ENCODE measurements around the gene FRYL.
"Not testable (repeated sequence)": the region's sequence is repeated elsewhere in the genome, so short reads cannot be mapped to it uniquely, and the experiment has no call there.

Gene FRYL

DNA sequence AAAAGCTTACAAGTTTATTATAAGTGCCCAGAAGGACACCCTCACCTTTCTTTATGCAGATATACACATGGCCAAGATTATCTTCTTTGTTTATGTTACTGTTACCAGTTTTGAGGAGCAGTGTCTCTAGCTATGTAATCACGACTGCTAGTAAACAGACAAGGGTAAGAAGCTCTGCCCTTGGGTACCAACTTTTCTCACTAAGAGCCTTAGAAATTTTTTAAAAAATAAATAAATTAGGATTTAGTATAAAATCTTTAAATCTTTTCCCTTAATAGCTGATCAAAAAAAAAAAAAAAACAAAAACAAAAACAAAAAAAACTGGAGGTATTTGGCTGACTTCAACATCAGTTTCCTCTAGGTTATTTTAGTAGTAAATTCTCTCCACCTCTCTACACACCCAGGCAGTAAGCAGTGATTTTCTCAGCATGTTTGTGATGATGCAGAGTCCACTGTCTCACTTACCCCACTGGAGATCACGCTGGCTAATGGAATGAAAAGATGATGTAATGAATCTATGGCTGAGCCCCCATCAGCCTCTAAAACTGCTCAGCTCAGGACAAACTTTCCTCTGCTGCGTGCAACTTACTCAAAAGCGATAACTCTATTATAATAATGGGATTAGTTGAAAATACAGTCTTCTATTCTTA, 125.9 kb downstream of the FRYL start:
- Mint-ChIP-seq H3K27me3 (no peaks in the 10 kb centered on the region), H3K36me3 (ENCODE audit: low read depth) (peaks cover 10% of the 10 kb centered on the region), H3K4me1 (ENCODE audit: low read depth) (peaks cover 47% of the 10 kb centered on the region), H3K9me3 (no peaks in the 10 kb centered on the region), H3K4me3 (peak overlapping the region; percentile 33), H3K27ac (peak overlapping the region; percentile 53)
- DNase-seq = no peak

DNA sequence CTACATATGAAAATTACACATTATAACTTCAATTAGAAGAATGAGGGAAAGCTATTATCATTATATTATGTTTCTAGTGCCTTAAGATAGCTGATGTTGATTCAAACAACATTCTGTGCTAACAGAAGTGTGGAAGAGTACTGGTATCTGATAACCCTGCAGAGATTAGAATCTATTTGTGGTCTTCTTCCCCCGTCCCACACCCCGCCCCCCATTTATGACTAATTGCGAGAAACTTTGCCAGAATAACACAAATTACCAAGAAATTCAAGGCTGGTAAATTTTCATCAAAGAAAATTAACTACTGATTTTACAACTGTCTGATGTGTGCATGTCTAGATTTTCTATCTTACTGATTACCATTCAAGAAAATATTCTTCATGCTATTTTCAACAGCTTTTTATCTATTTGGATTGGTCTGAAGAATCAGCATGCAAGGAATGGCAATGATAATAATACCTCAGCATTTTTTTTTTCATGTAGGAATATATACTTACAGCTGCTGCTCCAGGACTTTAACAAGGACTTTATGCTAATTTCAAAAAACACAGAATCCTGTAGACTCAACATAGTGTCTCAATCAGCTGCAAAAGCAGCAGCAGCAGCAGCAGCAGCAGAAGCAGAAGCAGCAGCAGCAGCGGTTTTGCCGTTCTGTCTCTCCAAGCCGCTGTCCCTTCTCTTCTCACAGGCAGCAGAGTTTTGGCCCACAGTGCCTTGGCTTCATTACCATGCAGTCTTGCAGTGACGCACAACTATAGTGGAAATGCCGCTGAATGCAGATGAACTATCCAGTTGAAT, 126.7 kb downstream of the FRYL start:
- peak overlapping the region; percentile 20 for H3K4me3 Mint-ChIP-seq
- peak overlapping the region; percentile 53 for H3K27ac Mint-ChIP-seq
- H3K9me3 Mint-ChIP-seq = no peaks in the 10 kb centered on the region
- no peaks in the 10 kb centered on the region for H3K27me3 Mint-ChIP-seq
- peaks cover 47% of the 10 kb centered on the region for H3K4me1 Mint-ChIP-seq (ENCODE audit: low read depth)
- peaks cover 7% of the 10 kb centered on the region for H3K36me3 Mint-ChIP-seq (ENCODE audit: low read depth)
- DNase-seq = peak; percentile 56

DNA sequence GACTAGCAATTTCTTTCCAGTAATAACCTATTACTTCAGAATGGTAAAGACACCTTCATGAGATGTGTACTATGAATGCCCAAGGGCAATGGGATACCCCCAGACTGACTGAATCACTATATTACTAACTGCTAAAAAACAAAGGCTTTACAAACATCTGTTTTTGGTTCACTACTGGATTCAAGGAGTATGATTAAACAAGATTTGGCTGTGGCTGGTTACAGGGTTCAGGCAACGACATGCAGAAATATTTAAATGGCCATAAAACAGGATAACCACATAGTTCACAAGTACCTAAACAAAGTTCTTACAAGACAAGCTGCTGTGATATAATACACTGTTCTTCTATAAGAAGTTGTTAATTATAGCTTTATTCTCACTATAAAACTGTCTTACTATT, 128.2 kb downstream of the FRYL start:
- no peak overlapping the region for H3K27ac Mint-ChIP-seq
- no peak for DNase-seq
- H3K4me3 Mint-ChIP-seq = no peak overlapping the region
- no peaks in the 10 kb centered on the region for H3K27me3 Mint-ChIP-seq
- peaks cover 7% of the 10 kb centered on the region for H3K36me3 Mint-ChIP-seq (ENCODE audit: low read depth)
- peaks cover 55% of the 10 kb centered on the region for H3K4me1 Mint-ChIP-seq (ENCODE audit: low read depth)
- H3K9me3 Mint-ChIP-seq = no peaks in the 10 kb centered on the region

DNA sequence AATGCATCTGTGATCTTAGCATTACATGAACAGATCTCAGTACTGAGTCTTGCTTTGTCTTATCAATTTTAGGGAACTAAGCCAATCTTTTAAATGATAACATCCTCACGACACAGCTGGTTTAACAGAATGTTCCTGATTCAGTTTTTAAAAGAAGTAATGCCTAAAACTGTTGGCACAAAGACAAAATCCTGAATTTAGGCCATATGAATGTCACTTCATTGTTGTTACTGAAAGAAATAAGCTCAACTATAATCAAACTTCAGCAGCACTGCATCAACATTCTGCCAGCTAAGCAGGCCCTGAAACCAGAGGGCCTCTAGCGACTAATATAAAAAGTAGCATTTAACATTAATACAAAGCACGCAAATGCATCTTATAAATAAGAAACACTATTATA, 130.6 kb downstream of the FRYL start:
- H3K36me3 Mint-ChIP-seq (ENCODE audit: low read depth) = peaks cover 7% of the 10 kb centered on the region
- DNase-seq = no peak
- no peaks in the 10 kb centered on the region for H3K9me3 Mint-ChIP-seq
- no peak overlapping the region for H3K4me3 Mint-ChIP-seq
- H3K27me3 Mint-ChIP-seq = no peaks in the 10 kb centered on the region
- H3K27ac Mint-ChIP-seq = no peak overlapping the region
- H3K4me1 Mint-ChIP-seq (ENCODE audit: low read depth) = peaks cover 51% of the 10 kb centered on the region

DNA sequence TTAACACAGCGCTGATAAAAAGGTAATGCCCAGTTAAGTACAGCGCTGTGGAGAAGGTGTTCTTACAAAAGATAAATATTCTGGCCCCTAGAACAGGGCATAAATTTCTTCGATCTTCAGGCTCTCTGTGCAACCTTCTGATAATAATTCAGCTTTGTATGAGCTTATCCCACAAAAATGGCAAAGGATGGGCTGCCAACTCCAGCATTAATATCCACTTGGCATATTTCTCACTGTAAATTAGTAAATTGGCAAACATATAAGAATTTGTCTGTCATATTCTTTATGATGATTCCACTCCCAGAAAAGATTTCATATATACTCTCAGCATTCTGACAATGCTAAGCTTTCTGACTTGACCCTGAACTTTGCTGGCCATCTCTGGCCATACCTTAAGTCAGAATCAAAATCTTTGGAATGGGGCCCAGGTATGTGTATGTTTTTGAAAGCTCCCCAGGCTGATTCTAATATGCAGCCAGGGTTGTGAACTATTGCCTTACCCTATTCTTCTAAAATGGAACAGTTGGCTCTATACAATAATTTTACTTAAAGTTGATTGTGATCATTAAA, 134.8 kb downstream of the FRYL start:
- DNase-seq = no peak
- Mint-ChIP-seq H3K36me3 (ENCODE audit: low read depth) (no peaks in the 10 kb centered on the region), H3K4me1 (ENCODE audit: low read depth) (peaks cover 45% of the 10 kb centered on the region), H3K27me3 (no peaks in the 10 kb centered on the region), H3K27ac (no peak overlapping the region), H3K4me3 (no peak overlapping the region), H3K9me3 (no peaks in the 10 kb centered on the region)

DNA sequence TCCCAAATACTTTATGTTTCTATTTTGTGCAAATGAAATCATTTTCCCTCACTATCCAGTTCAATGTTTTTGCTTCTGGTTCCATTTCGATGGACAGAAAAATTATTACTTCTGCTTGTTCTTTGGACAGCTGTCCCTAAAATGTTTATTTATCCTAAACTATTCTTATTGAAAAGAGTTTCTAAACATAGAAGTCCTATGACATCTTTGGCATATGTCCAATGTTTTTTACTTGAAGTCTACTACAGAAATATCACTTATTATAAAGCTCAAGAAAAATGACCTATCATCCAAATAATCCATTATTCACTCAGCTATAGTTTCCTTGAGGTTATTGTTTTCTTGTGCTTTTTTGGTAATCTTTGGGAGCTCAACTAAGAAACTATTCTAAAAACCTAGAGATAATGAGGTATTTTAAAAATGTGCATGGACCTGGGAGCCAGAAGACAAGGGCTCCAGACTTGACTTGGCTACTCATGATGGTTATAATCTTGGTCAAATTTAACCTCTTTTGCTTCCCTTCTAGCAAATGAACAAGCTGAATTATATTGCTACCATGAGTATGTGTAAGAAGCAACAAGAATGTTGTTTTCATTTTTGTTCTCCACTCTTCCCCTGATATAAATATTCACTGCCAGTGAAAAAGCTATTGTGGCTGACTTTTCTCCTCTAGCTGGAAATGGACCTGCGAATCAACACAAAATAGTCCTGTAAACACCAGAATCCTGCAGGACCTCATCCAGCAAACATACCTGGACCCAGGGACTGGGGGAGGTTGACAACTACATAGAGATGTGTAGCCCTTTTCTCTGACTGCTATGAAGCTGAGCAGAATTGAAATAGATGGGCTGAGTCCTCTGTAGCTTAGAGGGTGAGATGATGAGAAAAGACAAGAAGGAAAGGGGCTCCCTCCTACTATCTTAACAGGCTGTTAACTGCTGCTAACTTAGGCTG, 137.4 kb downstream of the FRYL start:
- H3K27me3 Mint-ChIP-seq = no peaks in the 10 kb centered on the region
- no peak overlapping the region for H3K27ac Mint-ChIP-seq
- peaks cover 2% of the 10 kb centered on the region for H3K9me3 Mint-ChIP-seq
- peaks cover 11% of the 10 kb centered on the region for H3K36me3 Mint-ChIP-seq (ENCODE audit: low read depth)
- H3K4me1 Mint-ChIP-seq (ENCODE audit: low read depth) = peaks cover 50% of the 10 kb centered on the region
- H3K4me3 Mint-ChIP-seq = no peak overlapping the region
- DNase-seq = no peak

DNA sequence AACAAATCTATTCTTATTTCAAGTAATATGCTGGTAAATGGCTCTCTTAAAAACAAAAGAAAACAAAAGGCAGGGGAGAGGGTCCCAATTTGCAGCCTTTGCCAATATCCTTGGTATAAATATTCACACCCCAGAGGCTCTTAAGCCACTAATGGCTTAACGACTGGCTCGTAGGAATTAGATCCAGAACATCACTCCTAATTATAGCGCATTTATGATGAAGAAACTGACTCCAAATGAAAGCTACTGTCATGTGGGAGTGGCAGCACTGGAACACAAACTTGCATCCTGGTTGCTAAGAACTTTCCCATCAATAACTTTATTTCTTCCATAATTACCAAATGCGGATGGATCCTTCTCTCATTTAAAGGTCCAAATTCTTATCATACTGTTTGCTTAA, 138.7 kb downstream of the FRYL start:
- no peak for DNase-seq
- Mint-ChIP-seq H3K27ac (no peak overlapping the region), H3K27me3 (no peaks in the 10 kb centered on the region), H3K9me3 (peaks cover 2% of the 10 kb centered on the region), H3K36me3 (ENCODE audit: low read depth) (peaks cover 11% of the 10 kb centered on the region), H3K4me3 (no peak overlapping the region), H3K4me1 (ENCODE audit: low read depth) (peaks cover 45% of the 10 kb centered on the region)

DNA sequence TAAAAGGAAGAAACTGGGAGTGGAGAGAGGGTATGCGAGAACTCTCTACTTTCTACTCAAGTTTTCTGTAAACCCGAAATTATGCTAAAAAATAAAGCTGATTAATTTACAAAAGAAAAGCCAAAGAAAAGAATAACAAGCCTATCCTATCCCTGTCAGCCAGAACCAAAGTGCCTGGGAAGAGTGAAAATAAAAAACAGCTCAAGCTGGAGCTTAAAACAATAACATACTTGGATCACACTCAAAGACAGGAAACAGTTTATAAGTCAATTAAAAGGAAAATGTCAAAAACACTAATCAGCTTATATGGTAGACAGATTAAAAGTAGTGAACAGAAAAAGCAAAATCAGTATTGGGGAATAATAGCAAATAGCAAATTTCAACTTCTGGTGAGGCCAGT, 139.4 kb downstream of the FRYL start:
- DNase-seq = no peak
- peaks cover 2% of the 10 kb centered on the region for H3K9me3 Mint-ChIP-seq
- H3K27ac Mint-ChIP-seq = no peak overlapping the region
- peaks cover 11% of the 10 kb centered on the region for H3K36me3 Mint-ChIP-seq (ENCODE audit: low read depth)
- peaks cover 47% of the 10 kb centered on the region for H3K4me1 Mint-ChIP-seq (ENCODE audit: low read depth)
- H3K27me3 Mint-ChIP-seq = no peaks in the 10 kb centered on the region
- no peak overlapping the region for H3K4me3 Mint-ChIP-seq

DNA sequence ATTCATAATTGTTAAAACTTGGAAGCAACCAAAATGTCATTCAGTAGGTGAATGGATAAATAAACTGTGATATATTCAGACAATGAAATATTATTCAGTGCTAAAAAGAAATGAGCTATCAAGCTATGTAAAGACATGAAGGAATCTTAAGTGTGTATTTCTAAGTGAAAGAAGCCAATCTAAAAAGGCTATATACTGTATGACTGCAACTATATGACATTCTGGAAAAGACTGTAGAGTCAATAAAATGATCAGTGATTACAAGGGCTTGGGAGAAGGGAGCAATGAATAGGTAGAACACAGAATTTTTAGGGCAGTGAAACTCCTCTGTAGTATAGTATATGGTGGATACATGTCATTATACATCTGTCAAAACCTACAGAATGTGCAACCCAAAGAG, 139.9 kb downstream of the FRYL start:
- Mint-ChIP-seq H3K9me3 (peaks cover 2% of the 10 kb centered on the region), H3K4me3 (no peak overlapping the region), H3K27ac (no peak overlapping the region), H3K27me3 (no peaks in the 10 kb centered on the region), H3K36me3 (ENCODE audit: low read depth) (peaks cover 11% of the 10 kb centered on the region), H3K4me1 (ENCODE audit: low read depth) (peaks cover 47% of the 10 kb centered on the region)
- DNase-seq = no peak

DNA sequence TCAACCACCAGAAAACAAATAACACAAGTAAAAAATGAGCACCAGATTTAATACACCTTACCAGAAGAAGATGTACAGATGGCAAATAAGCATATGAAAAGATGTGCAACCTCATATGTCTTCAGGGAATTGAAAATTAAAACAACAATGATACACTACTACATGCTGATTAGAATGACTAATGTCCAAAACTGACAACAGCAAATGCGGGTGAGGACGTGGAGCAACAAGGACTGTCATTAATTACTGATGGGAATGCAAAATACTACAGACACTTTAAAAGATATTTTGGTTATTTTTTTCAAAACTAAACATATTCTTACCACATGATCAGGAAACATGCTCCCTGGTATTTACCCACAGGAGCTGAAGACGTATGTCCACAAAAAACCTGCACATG, 140.3 kb downstream of the FRYL start:
- no peak overlapping the region for H3K27ac Mint-ChIP-seq

DNA sequence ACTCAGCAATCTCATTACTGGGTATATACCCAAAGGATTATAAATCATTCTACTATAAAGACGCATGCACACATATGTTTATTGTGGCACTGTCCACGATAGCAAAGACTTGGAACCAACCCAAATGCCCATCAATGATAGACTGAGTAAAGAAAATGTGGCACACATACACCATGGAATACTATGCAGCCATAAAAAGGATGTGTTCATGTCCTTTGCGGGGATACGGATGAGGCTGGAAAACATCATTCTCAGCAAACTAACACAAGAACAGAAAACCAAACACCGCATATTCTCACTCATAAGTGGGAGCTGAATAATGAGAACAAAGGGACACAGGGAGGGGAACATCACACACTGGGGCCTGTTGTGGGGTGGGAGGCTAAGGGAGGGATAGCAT, 141.5 kb downstream of the FRYL start:
- DNase-seq, H3K9me3 Mint-ChIP-seq, H3K27me3 Mint-ChIP-seq, H3K27ac Mint-ChIP-seq, H3K4me3 Mint-ChIP-seq: not testable (repeated sequence)
- Mint-ChIP-seq H3K4me1 (ENCODE audit: low read depth) (peaks cover 47% of the 10 kb centered on the region), H3K36me3 (ENCODE audit: low read depth) (peaks cover 11% of the 10 kb centered on the region)

More for the DNA sequence above, 140.3 kb downstream of the FRYL start:
- H3K4me1 Mint-ChIP-seq (ENCODE audit: low read depth) = peaks cover 47% of the 10 kb centered on the region
- no peak for DNase-seq
- no peak overlapping the region for H3K4me3 Mint-ChIP-seq
- H3K9me3 Mint-ChIP-seq = peaks cover 2% of the 10 kb centered on the region
- H3K36me3 Mint-ChIP-seq (ENCODE audit: low read depth) = peaks cover 11% of the 10 kb centered on the region
- no peaks in the 10 kb centered on the region for H3K27me3 Mint-ChIP-seq

DNA sequence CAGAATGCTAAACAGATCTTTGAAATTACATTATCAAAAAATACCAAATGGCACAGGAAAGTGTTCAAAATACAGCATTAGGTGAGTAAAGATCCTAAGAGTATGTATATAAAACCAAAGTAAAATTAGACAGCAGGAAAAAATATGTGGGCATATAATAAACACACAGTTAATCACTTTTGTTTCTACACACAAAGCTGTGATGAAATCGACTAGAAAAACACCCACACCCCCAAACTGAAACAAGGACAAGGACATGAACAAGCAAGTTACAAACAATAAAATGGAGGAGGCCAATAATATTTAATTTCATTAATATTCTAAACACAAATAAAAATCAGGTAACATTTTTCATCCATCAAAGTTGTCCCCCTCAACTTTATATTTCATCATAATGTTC, 143.2 kb downstream of the FRYL start:
- H3K9me3 Mint-ChIP-seq = peaks cover 2% of the 10 kb centered on the region
- no peaks in the 10 kb centered on the region for H3K27me3 Mint-ChIP-seq
- no peak for DNase-seq
- no peak overlapping the region for H3K4me3 Mint-ChIP-seq
- no peak overlapping the region for H3K27ac Mint-ChIP-seq
- H3K36me3 Mint-ChIP-seq (ENCODE audit: low read depth) = peaks cover 11% of the 10 kb centered on the region
- peaks cover 34% of the 10 kb centered on the region for H3K4me1 Mint-ChIP-seq (ENCODE audit: low read depth)

DNA sequence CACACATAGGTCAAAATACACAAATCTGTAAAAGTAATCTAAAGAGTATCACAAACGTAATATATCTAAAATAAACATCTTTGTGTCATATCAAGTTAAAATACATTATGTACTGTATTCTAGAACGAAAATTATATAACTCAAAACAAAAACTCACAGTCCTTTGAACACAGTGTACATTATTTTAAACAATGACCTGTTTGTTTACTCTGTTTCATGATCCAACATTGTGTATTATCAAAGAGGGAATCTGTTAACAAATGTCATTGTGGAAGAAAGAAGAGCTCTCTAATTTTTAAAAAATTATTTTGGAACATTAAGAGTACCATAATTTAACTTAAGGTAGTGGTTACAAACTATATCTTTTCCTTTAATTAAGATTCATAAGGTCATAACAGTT, 144.1 kb downstream of the FRYL start:
- H3K27ac Mint-ChIP-seq = no peak overlapping the region
- no peak overlapping the region for H3K4me3 Mint-ChIP-seq
- H3K9me3 Mint-ChIP-seq = peaks cover 2% of the 10 kb centered on the region
- H3K27me3 Mint-ChIP-seq = no peaks in the 10 kb centered on the region
- H3K4me1 Mint-ChIP-seq (ENCODE audit: low read depth) = peaks cover 28% of the 10 kb centered on the region
- no peak for DNase-seq
- peaks cover 13% of the 10 kb centered on the region for H3K36me3 Mint-ChIP-seq (ENCODE audit: low read depth)

DNA sequence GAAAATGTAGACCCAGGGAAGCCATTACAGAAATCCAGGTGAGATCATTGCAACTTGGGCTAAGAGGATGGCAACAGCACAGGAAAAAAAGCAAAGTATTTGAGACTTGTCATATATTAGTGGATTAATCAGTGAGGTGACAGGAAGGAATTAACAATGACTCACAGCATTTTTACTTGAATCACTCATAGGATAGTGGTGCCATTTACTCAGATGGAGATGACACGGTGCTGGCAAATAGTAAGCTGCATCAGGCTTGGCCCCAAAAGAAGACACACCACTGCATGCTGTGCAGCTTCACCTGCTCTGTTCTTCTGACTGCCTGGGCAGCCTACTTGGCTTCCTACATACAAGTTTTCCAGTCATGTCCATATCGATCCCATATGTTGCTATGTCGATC, 144.8 kb downstream of the FRYL start:
- no peak for DNase-seq
- peak overlapping the region; percentile 70 for H3K27ac Mint-ChIP-seq

More for the DNA sequence above, 144.8 kb downstream of the FRYL start:
- Mint-ChIP-seq H3K27me3 (no peaks in the 10 kb centered on the region), H3K4me1 (ENCODE audit: low read depth) (peaks cover 24% of the 10 kb centered on the region), H3K9me3 (peaks cover 2% of the 10 kb centered on the region), H3K4me3 (no peak overlapping the region), H3K36me3 (ENCODE audit: low read depth) (peaks cover 13% of the 10 kb centered on the region)
